GM18505 (cell line): ENCODE measurements around the gene SEMA3E.

Source experiments
- ATAC-seq: cut with Tn5 transposase; IDR thresholded peaks from one replicate; pipeline ENCODE4 v1.9.1; 2021; ENCODE audit not compliant: unreplicated experiment
- POLR2A ChIP-seq: IDR thresholded peaks from 4 replicates; pipeline ENCODE4 v1.6.1; 2011; ENCODE audit warnings: borderline replicate concordance; ENCODE audit not compliant: insufficient read depth, insufficient read length; ENCODE audit errors: extremely low read depth

Gene SEMA3E

DNA sequence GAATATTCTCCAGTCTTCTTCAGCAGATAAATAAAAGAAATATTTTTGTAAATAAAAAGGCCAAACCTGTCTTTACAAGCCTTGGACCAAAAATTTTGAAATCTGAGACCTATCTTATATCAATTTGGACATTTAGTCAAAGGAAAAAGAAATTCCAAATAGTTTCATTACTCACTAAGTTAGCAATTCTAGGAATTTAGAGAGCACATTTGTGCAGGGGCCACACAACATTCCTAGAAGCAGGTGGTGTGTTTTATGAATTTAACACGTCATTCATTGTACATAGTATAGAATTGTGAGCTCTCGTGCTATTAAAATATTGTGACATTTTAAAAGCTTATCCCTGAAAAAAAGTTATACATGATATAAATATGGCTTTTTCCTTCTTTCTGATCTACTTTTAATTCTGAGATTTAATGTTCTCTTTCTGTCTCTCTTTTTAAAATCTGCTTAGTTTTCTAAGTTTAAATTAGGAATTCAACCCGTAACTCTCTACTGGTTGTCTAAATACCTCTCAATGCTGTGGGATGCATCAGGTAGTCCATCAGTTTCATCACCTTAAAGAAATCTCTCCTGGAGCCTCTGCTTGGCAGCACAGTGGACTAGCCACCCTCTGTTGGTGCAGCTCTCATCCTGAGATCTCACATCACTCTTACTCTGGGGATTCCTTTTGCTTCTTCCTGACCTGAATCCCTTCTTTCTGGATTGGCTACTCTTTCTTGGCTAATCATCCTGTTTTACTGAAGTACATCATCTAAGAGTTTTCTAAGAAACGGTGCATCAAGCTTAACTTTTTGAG is 124.5 kb downstream of the SEMA3E start:
- ATAC-seq: no peak
- TF ChIP-seq POLR2A: no peak

DNA sequence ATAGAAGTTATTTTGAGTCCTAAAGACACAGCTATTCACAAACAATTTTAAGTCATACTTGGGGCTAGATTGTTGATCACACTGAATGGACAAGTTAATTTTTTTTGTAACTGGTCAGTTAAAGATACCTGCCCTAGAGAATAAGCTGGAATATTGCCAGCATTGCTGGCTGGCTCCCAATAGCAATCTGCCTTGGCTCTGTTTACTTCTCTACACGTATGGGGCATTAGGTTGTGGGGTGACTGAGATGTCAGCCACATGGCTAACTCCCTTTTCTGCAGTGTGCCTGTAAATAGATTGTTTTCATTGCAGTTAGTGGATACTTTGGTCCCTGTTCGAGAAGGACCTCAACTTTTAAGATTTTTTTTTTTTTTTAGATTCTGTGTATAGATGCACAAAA is 128.2 kb downstream of the SEMA3E start:
- TF ChIP-seq POLR2A: no peak
- ATAC-seq: no peak

DNA sequence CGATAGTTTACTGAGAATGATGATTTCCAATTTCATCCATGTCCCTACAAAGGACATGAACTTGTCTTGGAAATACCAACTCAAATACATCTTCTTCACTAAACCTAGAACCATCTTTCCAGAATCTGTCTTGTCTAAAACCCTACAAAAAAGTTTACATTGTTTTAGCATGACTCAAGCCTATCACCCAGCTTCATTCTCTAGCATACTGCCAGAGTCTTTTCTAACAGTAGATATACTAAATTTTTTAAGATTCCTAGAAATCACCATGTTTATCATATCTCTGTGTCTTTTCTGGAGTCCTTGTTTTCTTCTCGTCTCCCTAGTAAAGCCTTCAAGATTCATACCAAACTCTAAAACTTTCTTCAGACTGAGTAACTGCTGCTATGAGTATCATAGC is 129.7 kb downstream of the SEMA3E start:
- TF ChIP-seq POLR2A: no peak

DNA sequence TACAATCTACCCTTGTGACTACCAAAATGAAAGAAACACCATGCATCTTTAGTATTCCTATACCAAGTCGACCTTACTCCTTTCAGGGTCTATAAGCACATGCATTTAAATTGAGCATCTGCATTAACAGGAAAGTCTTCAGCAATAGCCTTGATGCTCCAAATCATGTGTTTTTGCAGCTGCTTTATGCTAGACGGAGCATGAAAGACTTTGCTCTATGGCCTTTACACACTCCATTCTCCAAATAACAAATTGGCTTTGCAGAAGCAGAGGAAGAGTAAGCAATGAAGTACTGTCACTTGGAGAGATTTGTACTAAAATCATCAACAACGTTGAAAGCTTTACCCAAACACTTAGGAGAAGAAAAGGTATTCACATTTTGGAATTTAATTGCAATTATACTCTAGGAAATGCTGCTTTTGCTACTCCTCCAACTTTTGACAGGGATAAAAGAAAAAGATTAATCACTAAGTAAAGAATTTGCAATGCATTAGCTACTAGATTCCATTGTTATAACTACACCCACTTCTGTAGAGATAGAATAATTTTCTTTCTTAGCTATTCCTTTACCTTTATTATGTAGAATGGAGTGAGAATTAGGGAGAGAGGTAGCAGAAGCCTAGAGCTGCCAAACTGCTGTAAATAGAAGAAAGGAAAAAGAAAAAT is 131.8 kb downstream of the SEMA3E start:
- no peak for TF ChIP-seq POLR2A
- no peak for ATAC-seq

More for the DNA sequence above, 129.7 kb downstream of the SEMA3E start:
- ATAC-seq: no peak

DNA sequence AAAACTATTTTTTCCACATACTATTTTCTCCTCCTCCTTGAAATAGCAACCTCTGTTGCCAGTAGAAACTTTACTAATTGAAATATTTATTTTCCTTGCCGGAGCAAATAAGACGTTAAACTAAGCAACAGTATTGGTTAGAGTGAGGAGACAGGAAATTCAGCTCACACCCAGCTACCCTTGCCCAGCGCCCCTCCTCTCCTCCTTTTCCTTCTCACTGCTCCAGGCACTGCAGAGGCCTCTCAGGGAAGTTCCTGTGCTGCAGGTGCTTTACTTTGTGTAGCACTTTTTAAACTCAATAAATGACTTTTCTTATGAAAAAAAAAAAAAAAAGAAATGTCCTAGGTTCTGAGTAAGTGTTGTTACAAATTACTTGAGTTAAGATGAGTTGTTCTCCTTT is 134.0 kb downstream of the SEMA3E start:
- no peak for ATAC-seq

DNA sequence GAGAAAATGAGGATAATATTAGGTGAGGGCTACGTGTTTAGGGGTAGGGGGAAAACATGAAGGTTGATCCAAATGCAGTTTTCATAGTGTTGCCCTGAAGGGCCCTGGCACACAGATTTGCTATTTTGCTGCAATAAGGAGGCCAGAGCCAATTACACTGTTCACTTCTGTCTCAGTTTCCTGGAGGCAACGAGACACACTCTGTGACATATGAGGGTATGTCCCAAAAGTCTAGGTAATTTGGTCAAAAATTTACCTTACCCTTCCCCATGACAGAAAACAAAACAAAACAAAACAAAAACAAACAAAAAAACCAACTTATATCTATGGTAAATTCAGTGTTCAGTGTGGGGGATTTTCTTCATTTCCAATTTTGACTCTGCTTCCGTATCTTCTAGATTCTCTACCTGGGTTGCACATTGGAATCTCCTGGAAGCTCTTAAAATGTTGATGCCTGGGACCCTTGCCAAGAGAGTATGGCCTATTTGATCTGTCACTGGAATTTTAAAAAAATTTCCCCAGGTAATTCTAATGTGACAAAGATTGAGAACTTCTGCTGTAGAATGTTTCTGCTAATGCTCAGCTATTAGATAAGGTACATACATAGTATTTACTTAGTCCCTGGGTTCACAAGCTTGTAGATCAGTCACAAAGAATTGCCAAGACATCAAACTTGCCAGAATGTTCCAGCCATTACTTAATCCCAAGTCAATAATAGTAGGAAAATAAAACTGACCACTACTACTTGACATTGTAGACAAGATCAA is 139.5 kb downstream of the SEMA3E start:
- no peak for TF ChIP-seq POLR2A
- no peak for ATAC-seq

More for the DNA sequence above, 134.0 kb downstream of the SEMA3E start:
- no peak for TF ChIP-seq POLR2A

DNA sequence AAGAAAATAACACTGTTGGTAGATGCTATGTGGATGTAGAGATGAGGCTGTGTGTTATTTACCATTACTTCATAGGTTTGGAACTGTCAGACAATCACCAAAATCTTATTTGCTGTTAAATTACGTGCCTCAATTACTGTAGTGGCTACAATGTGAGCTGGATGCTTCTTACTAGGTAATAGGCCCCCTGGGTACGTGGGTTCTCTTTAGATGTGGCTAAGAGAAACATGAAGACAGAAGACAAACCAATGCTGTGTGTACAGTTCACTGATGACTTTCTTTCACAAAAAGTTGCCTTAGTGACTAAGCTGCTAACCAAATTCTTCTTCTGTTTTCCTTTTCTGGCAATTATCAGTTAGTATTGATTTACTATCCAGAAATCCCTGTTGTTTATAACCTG is 144.6 kb downstream of the SEMA3E start:
- no peak for TF ChIP-seq POLR2A
- no peak for ATAC-seq

DNA sequence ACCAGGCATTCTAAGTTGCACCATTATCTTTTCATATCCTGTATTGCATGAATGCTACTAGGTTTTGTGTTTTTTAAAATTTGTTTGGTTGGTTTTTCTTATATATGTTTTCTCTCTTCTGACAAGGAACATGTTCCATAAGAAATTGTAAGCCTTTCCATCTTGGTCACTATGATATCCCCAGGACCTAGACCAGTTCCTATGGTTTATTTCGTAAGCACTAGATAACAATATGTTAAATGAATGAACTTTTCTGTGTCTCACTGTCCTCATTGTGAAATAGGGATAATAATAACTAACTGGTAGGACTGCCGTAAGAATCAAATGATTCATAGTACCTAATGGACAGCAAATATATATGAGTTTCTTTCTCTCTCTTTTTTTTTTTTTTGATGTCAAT is 146.3 kb downstream of the SEMA3E start:
- ATAC-seq: no peak
- no peak for TF ChIP-seq POLR2A

DNA sequence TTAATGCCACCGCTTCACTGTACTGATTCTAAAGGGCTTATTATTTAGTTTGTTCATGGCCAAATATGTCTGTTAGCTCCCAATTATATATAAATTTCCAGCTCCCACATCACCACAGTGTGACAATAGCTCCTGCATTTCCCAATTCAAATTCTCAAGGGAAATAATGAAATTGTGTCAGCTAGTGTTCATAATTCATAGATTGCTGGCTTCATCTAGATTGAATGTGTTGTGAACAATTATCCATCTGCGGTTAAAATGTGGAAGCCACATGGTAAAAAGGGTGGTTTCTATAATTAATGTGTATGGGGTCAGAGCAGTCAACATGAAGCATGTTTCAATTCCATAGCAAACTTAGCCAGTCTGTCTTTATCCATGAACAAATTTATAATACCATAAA is 154.3 kb downstream of the SEMA3E start:
- no peak for TF ChIP-seq POLR2A
- no peak for ATAC-seq

DNA sequence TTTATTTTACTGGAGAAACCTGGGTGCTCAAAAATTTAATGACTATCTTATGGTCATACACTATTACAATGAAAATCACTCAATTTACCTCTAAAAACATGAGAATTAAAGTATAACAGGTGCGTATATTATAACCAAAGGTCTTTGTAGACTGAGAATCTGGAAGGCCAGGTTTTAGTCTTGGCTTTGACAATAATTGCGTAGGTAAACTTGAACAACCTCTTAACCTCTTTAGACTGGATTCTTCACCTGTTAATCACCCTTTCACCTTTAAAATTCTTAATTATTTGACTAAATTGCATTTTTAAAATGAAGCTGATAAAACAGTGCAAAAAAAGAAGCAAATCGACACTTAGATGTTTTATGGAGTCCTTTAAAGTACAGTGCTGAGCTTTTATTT is 156.1 kb downstream of the SEMA3E start:
- no peak for ATAC-seq
- TF ChIP-seq POLR2A: no peak

DNA sequence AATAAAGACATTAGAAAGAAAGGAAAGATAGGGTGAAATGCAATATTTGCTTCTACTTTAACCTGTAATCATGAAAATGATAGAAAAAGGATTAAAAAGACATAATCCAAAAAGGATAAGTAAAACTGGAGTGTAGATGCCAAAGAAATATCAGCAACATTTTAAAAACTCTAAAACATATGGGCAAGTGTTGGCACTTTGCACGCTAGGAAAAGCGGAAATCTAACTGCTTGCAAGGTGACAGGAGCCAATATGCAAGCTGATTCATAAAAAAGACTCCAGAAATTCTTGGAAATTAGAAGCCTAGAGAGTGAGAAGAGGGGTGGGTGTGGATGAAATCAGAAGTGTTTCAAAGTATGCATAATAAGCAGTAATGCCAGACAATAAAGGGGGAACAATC is 161.1 kb downstream of the SEMA3E start:
- ATAC-seq: no peak
- no peak for TF ChIP-seq POLR2A

DNA sequence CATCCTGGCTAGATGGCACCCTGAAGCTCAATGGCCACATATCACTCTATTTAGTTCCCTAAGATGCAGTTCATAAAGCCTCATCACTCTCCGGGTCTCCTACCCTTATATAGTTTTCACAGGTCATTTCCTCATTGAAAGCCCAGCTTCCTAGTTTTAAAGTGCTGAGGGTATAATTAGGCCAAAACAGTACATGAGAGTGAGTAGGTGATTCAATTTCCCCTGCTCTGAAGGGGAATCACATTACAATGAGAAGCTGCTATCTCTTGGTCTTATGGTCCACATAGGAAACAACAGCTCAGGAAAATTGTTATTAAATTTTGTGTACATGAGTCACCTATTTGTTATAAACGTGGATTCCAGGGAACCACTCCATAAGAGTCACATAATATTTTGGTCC is 162.0 kb downstream of the SEMA3E start:
- no peak for ATAC-seq
- no peak for TF ChIP-seq POLR2A

DNA sequence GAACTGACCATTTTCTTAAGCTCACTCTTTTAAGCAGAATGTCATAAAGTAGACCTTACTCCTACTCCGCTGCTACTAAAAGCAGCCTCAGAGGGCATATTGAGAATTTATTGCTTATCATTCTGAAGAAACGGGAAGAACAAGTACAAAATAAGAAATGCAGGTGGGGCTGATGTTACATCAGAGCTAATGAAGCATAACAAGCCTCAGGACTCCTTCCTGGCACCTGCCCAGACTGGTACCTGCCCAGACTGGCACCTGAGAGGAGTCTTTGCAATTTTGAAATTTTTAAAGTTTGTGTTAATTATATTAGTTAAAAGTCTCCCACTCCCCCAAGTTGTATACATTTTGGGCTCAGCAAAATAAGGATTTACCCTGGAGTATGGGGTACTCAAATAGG is 162.4 kb downstream of the SEMA3E start:
- no peak for ATAC-seq
- TF ChIP-seq POLR2A: no peak
